SK-N-SH treated with all-trans-retinoic acid at 6 μM for 48 hours (cell line): Measurements from ENCODE around the gene ANO10.

ENCODE experiments used
- ARNTL ChIP-seq: fragments of 450-650 bp; formaldehyde crosslinking; IDR thresholded peaks from 2 replicates; pipeline ENCODE4 v1.5.0; 2020; ENCODE audit warnings: low read depth, mild to moderate bottlenecking, moderate library complexity, borderline replicate concordance
- BACH2 ChIP-seq: fragments of 250-450 bp; sonication (Bioruptor Pico); IDR thresholded peaks from 2 replicates; pipeline ENCODE4 v1.9.0; 2021; ENCODE audit warnings: mild to moderate bottlenecking, borderline replicate concordance
- CSDC2 ChIP-seq: fragments of 250-450 bp; sonication (Bioruptor Pico); IDR thresholded peaks from 2 replicates; pipeline ENCODE4 v1.5.0; 2020; ENCODE audit warnings: mild to moderate bottlenecking, moderate library complexity
- ESRRG ChIP-seq: fragments of 250-450 bp; sonication (Bioruptor Pico); IDR thresholded peaks from 2 replicates; pipeline ENCODE4 v1.6.1; 2021; ENCODE audit warnings: mild to moderate bottlenecking
- OSR1 ChIP-seq: fragments of 250-450 bp; sonication (Bioruptor Pico); IDR thresholded peaks from 2 replicates; pipeline ENCODE4 v1.8.0; 2022; ENCODE audit warnings: moderate library complexity, mild to moderate bottlenecking, inconsistent platforms
- PPARA ChIP-seq: fragments of 250-450 bp; sonication (Bioruptor Pico); IDR thresholded peaks from 2 replicates; pipeline ENCODE4 v1.5.0; 2020; ENCODE audit warnings: mild to moderate bottlenecking, borderline replicate concordance
- RARB ChIP-seq: fragments of 250-450 bp; sonication (Bioruptor Pico); IDR thresholded peaks from 2 replicates; pipeline ENCODE4 v1.8.0; 2021; ENCODE audit warnings: mild to moderate bottlenecking, moderate library complexity
- ZFP30 ChIP-seq: fragments of 450-650 bp; formaldehyde crosslinking; IDR thresholded peaks from 2 replicates; pipeline ENCODE4 v1.5.0; 2022; ENCODE audit warnings: mild to moderate bottlenecking, moderate library complexity
- ZNF8 ChIP-seq: fragments of 450-650 bp; formaldehyde crosslinking; IDR thresholded peaks from 2 replicates; pipeline ENCODE4 v1.5.0; 2020; ENCODE audit warnings: mild to moderate bottlenecking, moderate library complexity
- TF ChIP-seq, protein P1 (sequence below): fragments of 250-450 bp; sonication (Bioruptor Pico); IDR thresholded peaks from 2 replicates; pipeline ENCODE4 v1.5.0; 2020; ENCODE audit warnings: mild to moderate bottlenecking, moderate library complexity
- TF ChIP-seq, protein P2 (sequence below): fragments of 250-450 bp; sonication (Bioruptor Pico); IDR thresholded peaks from 2 replicates; pipeline ENCODE4 v1.8.0; 2021; ENCODE audit warnings: low read depth, mild to moderate bottlenecking, moderate library complexity, borderline replicate concordance
- TF ChIP-seq, protein P3 (sequence below): fragments of 250-450 bp; sonication (Bioruptor Pico); IDR thresholded peaks from 2 replicates; pipeline ENCODE4 v1.8.0; 2020; ENCODE audit warnings: mild to moderate bottlenecking, moderate library complexity, borderline replicate concordance
- TF ChIP-seq, protein P4 (sequence below): fragments of 250-450 bp; sonication (Bioruptor Pico); IDR thresholded peaks from 2 replicates; pipeline ENCODE4 v1.5.1; 2020; ENCODE audit warnings: low read depth, mild to moderate bottlenecking, moderate library complexity

DNA sequence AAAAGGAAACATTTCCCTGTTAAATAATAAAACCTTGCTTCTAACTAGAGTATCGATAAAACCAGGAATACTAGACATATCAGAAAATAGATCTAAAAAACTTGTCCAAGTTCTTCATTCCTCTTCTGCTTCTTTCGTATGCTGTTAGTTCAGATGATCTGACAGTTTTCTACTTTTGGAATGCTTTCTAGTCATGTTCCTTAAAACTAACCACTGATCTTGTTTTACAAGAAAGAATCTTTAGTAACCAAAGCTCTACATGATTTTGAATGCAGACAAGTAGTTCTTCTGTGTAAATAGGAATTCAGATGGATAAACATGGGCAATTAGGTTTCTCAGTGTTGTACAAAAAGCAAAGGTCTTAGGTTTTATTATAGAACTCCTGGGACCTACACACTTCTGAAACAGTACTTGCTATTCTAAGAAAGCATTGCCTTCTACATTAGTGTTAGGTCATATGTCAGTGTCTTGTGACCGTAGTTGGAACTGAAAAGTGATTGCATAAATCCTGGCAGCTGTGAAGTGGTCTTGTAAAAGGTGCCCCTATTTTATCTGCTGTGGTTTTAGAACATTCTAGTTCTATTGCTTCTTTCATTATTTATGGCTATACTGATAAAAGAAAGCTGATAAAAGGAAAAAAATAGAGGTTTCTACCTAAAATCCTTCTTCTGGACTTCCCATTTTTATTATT is 294.8 kb downstream of the ANO10 start:
- TF ChIP-seq, protein P1, sequence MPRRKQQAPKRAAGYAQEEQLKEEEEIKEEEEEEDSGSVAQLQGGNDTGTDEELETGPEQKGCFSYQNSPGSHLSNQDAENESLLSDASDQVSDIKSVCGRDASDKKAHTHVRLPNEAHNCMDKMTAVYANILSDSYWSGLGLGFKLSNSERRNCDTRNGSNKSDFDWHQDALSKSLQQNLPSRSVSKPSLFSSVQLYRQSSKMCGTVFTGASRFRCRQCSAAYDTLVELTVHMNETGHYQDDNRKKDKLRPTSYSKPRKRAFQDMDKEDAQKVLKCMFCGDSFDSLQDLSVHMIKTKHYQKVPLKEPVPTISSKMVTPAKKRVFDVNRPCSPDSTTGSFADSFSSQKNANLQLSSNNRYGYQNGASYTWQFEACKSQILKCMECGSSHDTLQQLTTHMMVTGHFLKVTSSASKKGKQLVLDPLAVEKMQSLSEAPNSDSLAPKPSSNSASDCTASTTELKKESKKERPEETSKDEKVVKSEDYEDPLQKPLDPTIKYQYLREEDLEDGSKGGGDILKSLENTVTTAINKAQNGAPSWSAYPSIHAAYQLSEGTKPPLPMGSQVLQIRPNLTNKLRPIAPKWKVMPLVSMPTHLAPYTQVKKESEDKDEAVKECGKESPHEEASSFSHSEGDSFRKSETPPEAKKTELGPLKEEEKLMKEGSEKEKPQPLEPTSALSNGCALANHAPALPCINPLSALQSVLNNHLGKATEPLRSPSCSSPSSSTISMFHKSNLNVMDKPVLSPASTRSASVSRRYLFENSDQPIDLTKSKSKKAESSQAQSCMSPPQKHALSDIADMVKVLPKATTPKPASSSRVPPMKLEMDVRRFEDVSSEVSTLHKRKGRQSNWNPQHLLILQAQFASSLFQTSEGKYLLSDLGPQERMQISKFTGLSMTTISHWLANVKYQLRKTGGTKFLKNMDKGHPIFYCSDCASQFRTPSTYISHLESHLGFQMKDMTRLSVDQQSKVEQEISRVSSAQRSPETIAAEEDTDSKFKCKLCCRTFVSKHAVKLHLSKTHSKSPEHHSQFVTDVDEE (CRISPR knock-in tag) = no peak
- TF ChIP-seq RARB (CRISPR knock-in tag) = no peak
- no peak for TF ChIP-seq ZFP30 (CRISPR knock-in tag)
- no peak for TF ChIP-seq OSR1 (CRISPR knock-in tag)
- no peak for TF ChIP-seq ARNTL (CRISPR knock-in tag)
- TF ChIP-seq, protein P2, sequence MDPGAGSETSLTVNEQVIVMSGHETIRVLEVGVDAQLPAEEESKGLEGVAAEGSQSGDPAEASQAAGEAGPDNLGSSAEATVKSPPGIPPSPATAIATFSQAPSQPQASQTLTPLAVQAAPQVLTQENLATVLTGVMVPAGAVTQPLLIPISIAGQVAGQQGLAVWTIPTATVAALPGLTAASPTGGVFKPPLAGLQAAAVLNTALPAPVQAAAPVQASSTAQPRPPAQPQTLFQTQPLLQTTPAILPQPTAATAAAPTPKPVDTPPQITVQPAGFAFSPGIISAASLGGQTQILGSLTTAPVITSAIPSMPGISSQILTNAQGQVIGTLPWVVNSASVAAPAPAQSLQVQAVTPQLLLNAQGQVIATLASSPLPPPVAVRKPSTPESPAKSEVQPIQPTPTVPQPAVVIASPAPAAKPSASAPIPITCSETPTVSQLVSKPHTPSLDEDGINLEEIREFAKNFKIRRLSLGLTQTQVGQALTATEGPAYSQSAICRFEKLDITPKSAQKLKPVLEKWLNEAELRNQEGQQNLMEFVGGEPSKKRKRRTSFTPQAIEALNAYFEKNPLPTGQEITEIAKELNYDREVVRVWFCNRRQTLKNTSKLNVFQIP (CRISPR knock-in tag) = no peak
- no peak for TF ChIP-seq BACH2 (CRISPR knock-in tag)
- TF ChIP-seq, protein P3, sequence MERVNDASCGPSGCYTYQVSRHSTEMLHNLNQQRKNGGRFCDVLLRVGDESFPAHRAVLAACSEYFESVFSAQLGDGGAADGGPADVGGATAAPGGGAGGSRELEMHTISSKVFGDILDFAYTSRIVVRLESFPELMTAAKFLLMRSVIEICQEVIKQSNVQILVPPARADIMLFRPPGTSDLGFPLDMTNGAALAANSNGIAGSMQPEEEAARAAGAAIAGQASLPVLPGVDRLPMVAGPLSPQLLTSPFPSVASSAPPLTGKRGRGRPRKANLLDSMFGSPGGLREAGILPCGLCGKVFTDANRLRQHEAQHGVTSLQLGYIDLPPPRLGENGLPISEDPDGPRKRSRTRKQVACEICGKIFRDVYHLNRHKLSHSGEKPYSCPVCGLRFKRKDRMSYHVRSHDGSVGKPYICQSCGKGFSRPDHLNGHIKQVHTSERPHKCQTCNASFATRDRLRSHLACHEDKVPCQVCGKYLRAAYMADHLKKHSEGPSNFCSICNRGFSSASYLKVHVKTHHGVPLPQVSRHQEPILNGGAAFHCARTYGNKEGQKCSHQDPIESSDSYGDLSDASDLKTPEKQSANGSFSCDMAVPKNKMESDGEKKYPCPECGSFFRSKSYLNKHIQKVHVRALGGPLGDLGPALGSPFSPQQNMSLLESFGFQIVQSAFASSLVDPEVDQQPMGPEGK = no peak
- no peak for TF ChIP-seq ZNF8 (CRISPR knock-in tag)
- TF ChIP-seq, protein P4, sequence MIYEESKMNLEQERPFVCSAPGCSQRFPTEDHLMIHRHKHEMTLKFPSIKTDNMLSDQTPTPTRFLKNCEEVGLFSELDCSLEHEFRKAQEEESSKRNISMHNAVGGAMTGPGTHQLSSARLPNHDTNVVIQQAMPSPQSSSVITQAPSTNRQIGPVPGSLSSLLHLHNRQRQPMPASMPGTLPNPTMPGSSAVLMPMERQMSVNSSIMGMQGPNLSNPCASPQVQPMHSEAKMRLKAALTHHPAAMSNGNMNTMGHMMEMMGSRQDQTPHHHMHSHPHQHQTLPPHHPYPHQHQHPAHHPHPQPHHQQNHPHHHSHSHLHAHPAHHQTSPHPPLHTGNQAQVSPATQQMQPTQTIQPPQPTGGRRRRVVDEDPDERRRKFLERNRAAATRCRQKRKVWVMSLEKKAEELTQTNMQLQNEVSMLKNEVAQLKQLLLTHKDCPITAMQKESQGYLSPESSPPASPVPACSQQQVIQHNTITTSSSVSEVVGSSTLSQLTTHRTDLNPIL (CRISPR knock-in tag) = no peak
- TF ChIP-seq ESRRG (CRISPR knock-in tag) = no peak
- no peak for TF ChIP-seq CSDC2
- TF ChIP-seq PPARA (CRISPR knock-in tag) = no peak
